Frontal cortex (tissue), 4 donors: ENCODE data around the gene TSPAN19. TPM values are rescaled to one million over a fixed set of nuclear protein-coding genes. Genes with fewer than 3 reads are reported as not detected.

Experiments
- DNase-seq, 2 donors: peaks; one replicate each; pipeline ENCODE4 v3.0.0; 2012; ENCODE audit warnings: low spot score in 2 of 2
- FAIRE-seq: peaks from 2 replicates; lab custom pipeline; 2012; peaks lifted over from hg19 to GRCh38; lab: Jason Lieb, UNC
- total RNA-seq: library from RNA; depleted of rRNA; stranded (reverse); fragments of >200 nt; gene quantifications from one replicate; pipeline ENCODE4 v1.2.3, GENCODE V29; 2014
- donor health status: control.
- donor health status: control.
- donor health status: control.

Gene TSPAN19
- total RNA-seq, 1 donor from 2014 or later = not detected

- no peak for DNase-seq
- FAIRE-seq = no peak
Observed at GRCh38 chr12:85004204-85004603, 31.9 kb downstream of the TSPAN19 start.

DNA sequence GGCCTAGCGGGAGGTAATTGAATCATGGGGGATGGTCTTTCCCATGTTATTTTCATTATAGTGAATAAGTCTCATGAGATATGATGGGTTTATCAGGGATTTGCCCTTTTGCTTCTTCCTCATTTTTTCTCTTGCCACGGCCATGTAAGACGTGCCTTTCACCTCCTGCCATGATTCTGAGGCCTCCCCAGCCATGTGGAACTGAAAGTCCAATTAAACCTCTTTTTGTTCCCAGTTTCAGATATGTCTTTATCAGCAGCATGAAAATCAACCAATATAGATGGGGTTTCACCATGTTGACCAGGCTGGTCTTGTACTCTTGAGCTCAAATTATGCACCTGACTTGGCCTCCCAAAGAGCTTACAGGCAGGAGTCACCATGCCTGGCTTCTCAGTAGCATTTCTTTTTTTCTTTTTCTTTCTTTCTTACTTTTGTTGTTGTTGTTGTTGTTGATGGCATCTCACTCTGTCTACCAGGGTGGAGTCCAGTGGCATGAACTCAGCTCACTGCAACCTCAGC lies 33.2 kb downstream of the TSPAN19 start:
- no peak for FAIRE-seq
- DNase-seq = no peak

DNA sequence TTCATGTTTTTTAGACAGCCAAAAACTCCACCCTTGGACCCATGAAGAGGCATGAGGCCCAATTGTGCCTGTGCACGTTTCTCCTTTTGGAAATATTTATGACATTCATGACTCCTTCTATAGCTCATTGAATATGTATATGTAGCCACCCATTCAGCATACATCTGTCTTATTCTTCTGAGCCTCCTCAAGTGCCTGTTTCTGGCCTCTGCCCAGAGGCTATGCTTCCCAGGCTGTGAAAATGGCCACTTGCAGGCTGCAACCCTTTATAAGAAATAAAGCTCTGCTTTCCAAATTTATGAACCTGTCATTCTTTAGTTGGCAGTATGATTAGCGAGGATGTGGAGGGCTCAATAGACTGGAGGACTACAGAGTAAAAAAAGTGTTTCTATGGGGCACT lies 35.3 kb downstream of the TSPAN19 start:
- DNase-seq = no peak
- no peak for FAIRE-seq

GRCh38 chr12:84998341-84998740 lies 37.7 kb downstream of the TSPAN19 start:
- DNase-seq (no peak), FAIRE-seq (no peak)

- DNase-seq = no peak
- FAIRE-seq = no peak
Observed at GRCh38 chr12:84996759-84997158, 39.3 kb downstream of the TSPAN19 start.

DNA sequence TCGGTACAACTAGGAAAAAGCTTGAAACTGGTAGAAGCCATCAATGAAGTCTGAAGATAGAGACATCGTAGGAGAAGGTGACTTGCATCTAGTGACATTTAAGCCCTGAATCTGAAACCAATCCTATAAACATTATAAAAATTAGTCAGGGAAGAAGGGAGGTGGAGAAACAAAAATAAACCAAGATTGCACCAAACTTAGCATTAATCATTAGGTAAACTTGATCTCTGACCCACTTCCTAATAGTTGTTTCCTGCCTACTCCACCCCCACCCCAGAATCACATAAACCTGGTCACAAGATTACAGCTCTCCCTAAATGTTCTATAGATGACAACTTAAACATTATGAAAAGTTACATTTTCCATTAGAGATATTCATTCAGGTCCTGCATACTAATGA lies 40.4 kb downstream of the TSPAN19 start:
- FAIRE-seq (no peak), DNase-seq (no peak)

- FAIRE-seq (no peak), DNase-seq (no peak)
Observed at GRCh38 chr12:84994426-84994825, 41.7 kb downstream of the TSPAN19 start.

- DNase-seq (no peak), FAIRE-seq (no peak)
Observed at GRCh38 chr12:84986586-84986985, 49.5 kb downstream of the TSPAN19 start.

- DNase-seq (no peak), FAIRE-seq (no peak)
Observed at GRCh38 chr12:84986117-84986516, 50.0 kb downstream of the TSPAN19 start.

DNA sequence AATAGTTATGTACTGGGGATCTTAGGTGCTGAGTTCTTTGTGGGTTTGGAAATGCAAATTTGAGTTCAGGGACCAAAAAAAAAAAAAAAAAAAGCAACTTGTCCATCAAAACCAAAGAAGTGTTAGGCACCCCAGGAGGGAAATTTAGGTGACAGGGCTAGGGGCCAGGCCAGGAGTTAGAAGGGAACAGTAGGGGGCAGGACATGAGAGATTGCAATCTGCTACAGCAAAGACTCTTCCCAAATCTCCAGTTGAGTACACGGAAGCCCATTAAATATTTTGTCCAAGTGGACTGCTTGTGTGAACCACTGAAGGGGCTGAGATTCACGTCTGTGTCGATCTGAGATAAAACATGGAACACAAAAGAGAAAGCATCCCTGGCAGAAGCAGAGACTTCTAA lies 52.8 kb downstream of the TSPAN19 start:
- FAIRE-seq (no peak), DNase-seq (no peak)

GRCh38 chr12:84982888-84983287 lies 53.2 kb downstream of the TSPAN19 start:
- DNase-seq (no peak), FAIRE-seq (no peak)

DNA sequence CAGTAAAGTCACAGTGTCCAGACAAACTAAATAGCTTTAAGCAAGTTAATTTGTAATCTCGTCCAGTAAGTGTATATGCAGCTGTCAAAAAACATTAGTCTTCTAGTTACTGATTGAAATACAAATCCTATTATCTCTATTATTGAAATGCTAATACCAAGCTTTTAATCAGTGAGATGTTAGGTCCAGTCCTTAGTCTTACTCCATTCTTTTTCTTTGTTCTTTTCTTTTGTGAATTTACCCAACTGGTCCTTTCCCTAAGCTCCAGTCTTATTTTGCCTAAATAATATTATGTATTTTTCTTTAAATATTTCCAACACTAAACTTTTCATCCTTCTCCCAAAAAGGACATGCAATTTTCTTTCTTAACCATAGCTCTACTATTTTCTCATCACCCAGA lies 57.2 kb downstream of the TSPAN19 start:
- FAIRE-seq = no peak
- no peak for DNase-seq

GRCh38 chr12:84976133-84976532 lies 59.9 kb downstream of the TSPAN19 start:
- no peak for FAIRE-seq
- no peak for DNase-seq

GRCh38 chr12:84974155-84974815 lies 61.8 kb downstream of the TSPAN19 start:
- FAIRE-seq (no peak), DNase-seq (no peak)

- FAIRE-seq (no peak), DNase-seq (no peak)
Observed at GRCh38 chr12:84973026-84973425, 63.1 kb downstream of the TSPAN19 start.

GRCh38 chr12:84969226-84969625 lies 66.9 kb downstream of the TSPAN19 start:
- no peak for FAIRE-seq
- no peak for DNase-seq

Other genes with a start within 250 kb of the TSPAN19 start
- gene SLC6A15, start 123.5 kb downstream of the TSPAN19 start, total RNA-seq = 81.1 TPM
- gene LRRIQ1, start 74 bp upstream of the TSPAN19 start, total RNA-seq = 6.5 TPM
- gene ALX1, start 243.9 kb upstream of the TSPAN19 start, total RNA-seq = under 0.01 TPM